HCT116 (cell line): Measurements from ENCODE around the gene PAX7. TPM values are rescaled to one million over a fixed set of nuclear protein-coding genes. Genes with fewer than 3 reads are reported as not detected.

Experiments
- ATAC-seq: fragments of 200-7000 bp; cut with Tn5 transposase; 2 replicates; pipeline ENCODE4 v1.9.1; 2020; ENCODE audit warnings: mild to moderate bottlenecking, moderate library complexity
- BruUV-seq: library from RNA; stranded (reverse); fragments of 400-500 nt; replicated peaks from 2 replicates; lab custom pipeline; 2021; lab: Mats Ljungman, UMichigan
- CTCF ChIA-PET: fragments of 300-600 bp; sonication (Branson Sonifier 250); formaldehyde crosslinking; loops from one replicate; lab custom pipeline; 2021; ENCODE audit warnings: antibody characterized with exemption; lab: Charles Lee
- POLR2A ChIA-PET: fragments of 300-600, 350-600 bp; sonication (Branson Sonifier 250); formaldehyde crosslinking; loops from one replicate; lab custom pipeline; 2021; ENCODE audit warnings: antibody characterized with exemption; lab: Charles Lee
- RAD21 ChIA-PET, 2 experiments: fragments of 300-600 bp; sonication (Branson Sonifier 250); formaldehyde crosslinking; loops; one replicate each; lab custom pipeline; 2023; ENCODE audit warnings: low total read pairs in 2 of 2; ENCODE audit not compliant: uncharacterized antibody in 2 of 2, unreplicated experiment in 2 of 2, low non-redundant PET in 1 of 2; lab: Charles Lee
- DNase-seq: peaks from one replicate; pipeline ENCODE4 v3.0.0-alpha.2; 2010; ENCODE audit warnings: low read depth, low spot score
- H2AFZ ChIP-seq: fragments of 200-600 bp; shearing (Covaris generic), sonication (generic); 2 replicates; pipeline ENCODE4 v1.6.1; 2017; ENCODE audit warnings: low read depth, mixed run types, mixed read lengths, antibody characterized with exemption, low read length; ENCODE audit not compliant: poor library complexity, severe bottlenecking
- H3K27ac ChIP-seq: 2 replicates; pipeline ENCODE4 v1.5.1; 2012; ENCODE audit warnings: low read depth, low read length
- H3K27me3 ChIP-seq: fragments of 200-600 bp; sonication (generic); 2 replicates; pipeline ENCODE4 v1.6.1; 2016; ENCODE audit warnings: mixed run types, low read length, mixed read lengths; ENCODE audit not compliant: insufficient read depth
- H3K36me3 ChIP-seq, 2 experiments: fragments of 200-500 bp in 1 of 2; fragments of 200-600 bp in 1 of 2; sonication (Bioruptor generic) in 1 of 2; sonication (generic) in 1 of 2; 2 replicates each; pipeline versions ENCODE4 v1.5.1 to v1.6.1; 2014 to 2016; ENCODE audit warnings: low read length in 2 of 2, inconsistent platforms in 1 of 2, mixed read lengths in 1 of 2, mixed run types in 1 of 2; ENCODE audit not compliant: insufficient read depth in 2 of 2, control insufficient read depth in 1 of 2
- H3K4me1 ChIP-seq, 2 experiments: fragments of 200-600 bp in 1 of 2; sonication (generic) in 1 of 2; 2 replicates each; pipeline versions ENCODE4 v1.5.1 to v1.6.1; 2012 to 2017; ENCODE audit warnings: low read length in 2 of 2, inconsistent platforms in 1 of 2, mild to moderate bottlenecking in 1 of 2, mixed read lengths in 1 of 2, mixed run types in 1 of 2, moderate library complexity in 1 of 2; ENCODE audit not compliant: insufficient read depth in 2 of 2, control insufficient read depth in 1 of 2
- H3K4me2 ChIP-seq: fragments of 200-600 bp; sonication (generic); 2 replicates; pipeline ENCODE4 v1.6.1; 2017; ENCODE audit warnings: mixed run types, low read length, mixed read lengths
- H3K4me3 ChIP-seq, 2 experiments: fragments of 200-600 bp in 1 of 2; sonication (generic) in 1 of 2; replicated peaks in 1 of 2; 2 replicates each; pipeline ENCODE4 v1.5.1; 2011 to 2016; ENCODE audit warnings: low read length in 2 of 2, control low read depth in 1 of 2, low read depth in 1 of 2, mild to moderate bottlenecking in 1 of 2, mixed read lengths in 1 of 2, mixed run types in 1 of 2
- H3K79me2 ChIP-seq: fragments of 200-600 bp; sonication (generic); 2 replicates; pipeline ENCODE4 v1.6.1; 2017; ENCODE audit warnings: mild to moderate bottlenecking, mixed run types, low read length, moderate library complexity, mixed read lengths; ENCODE audit not compliant: insufficient read depth
- H3K9ac ChIP-seq: fragments of 200-600 bp; sonication (generic); 2 replicates; pipeline ENCODE4 v1.6.1; 2016; ENCODE audit warnings: low read length, mixed read lengths
- H3K9me2 ChIP-seq: fragments of 200-600 bp; sonication (generic), shearing (Covaris generic); 2 replicates; pipeline ENCODE4 v1.6.1; 2017; ENCODE audit warnings: mixed run types, mild to moderate bottlenecking, moderate library complexity; ENCODE audit not compliant: insufficient read depth
- H3K9me3 ChIP-seq, 2 experiments: fragments of 200-500 bp in 1 of 2; fragments of 200-600 bp in 1 of 2; sonication (Bioruptor generic) in 1 of 2; sonication (generic) in 1 of 2; 2 replicates each; pipeline ENCODE4 v1.6.1; 2014 to 2017; ENCODE audit warnings: low read length in 2 of 2, mixed read lengths in 2 of 2, inconsistent platforms in 1 of 2, low read depth in 1 of 2, mild to moderate bottlenecking in 1 of 2, mixed run types in 1 of 2, moderate library complexity in 1 of 2; ENCODE audit not compliant: control insufficient read depth in 1 of 2, insufficient read depth in 1 of 2
- H4K20me1 ChIP-seq: fragments of 200-600 bp; sonication (generic), shearing (Covaris generic); 2 replicates; pipeline ENCODE4 v1.6.1; 2017; ENCODE audit warnings: mixed run types, mild to moderate bottlenecking, moderate library complexity; ENCODE audit not compliant: insufficient read depth
- CBX3 ChIP-seq: IDR thresholded peaks from 2 replicates; pipeline ENCODE4 v1.6.1; 2012; ENCODE audit warnings: low read depth
- CEBPB ChIP-seq: IDR thresholded peaks from 2 replicates; pipeline ENCODE4 v1.6.1; 2012; ENCODE audit warnings: low read depth
- EGR1 ChIP-seq: IDR thresholded peaks from 2 replicates; pipeline ENCODE4 v1.6.1; 2012; ENCODE audit warnings: low read depth
- ELF1 ChIP-seq: IDR thresholded peaks from 2 replicates; pipeline ENCODE4 v1.6.1; 2012; ENCODE audit warnings: low read depth, borderline replicate concordance
- EZH2 ChIP-seq: fragments of 200-600 bp; sonication (generic); IDR thresholded peaks from 2 replicates; pipeline ENCODE4 v1.6.1; 2017; ENCODE audit warnings: antibody characterized with exemption, mixed run types
- JUND ChIP-seq: IDR thresholded peaks from 2 replicates; pipeline ENCODE4 v1.6.1; 2012
- POLR2A ChIP-seq: IDR thresholded peaks from 2 replicates; pipeline ENCODE4 v1.7.0; 2011; ENCODE audit warnings: borderline replicate concordance; ENCODE audit not compliant: insufficient read depth, insufficient read length; ENCODE audit errors: extremely low read depth
- RAD21 ChIP-seq: IDR thresholded peaks from 2 replicates; pipeline ENCODE4 v1.6.1; 2012; ENCODE audit warnings: low read depth, mild to moderate bottlenecking
- SP1 ChIP-seq: IDR thresholded peaks from 2 replicates; pipeline ENCODE4 v1.6.1; 2012; ENCODE audit warnings: low read depth
- YY1 ChIP-seq: IDR thresholded peaks from 2 replicates; pipeline ENCODE4 v1.6.1; 2011; ENCODE audit warnings: low read length, low read depth, moderate library complexity, mild to moderate bottlenecking; ENCODE audit not compliant: insufficient replicate concordance; ENCODE audit errors: extremely low read depth
- ZFX ChIP-seq: fragments of 450-650 bp; IDR thresholded peaks from 2 replicates; pipeline ENCODE4 v1.6.1; 2017
- ZNF274 ChIP-seq: fragments of 200-500 bp; sonication (Bioruptor generic); IDR thresholded peaks from 2 replicates; pipeline ENCODE4 v1.6.1; 2014; ENCODE audit warnings: mild to moderate bottlenecking, low read depth, low read length, inconsistent platforms
- intact Hi-C: fragments of 100-400 bp; cut with micrococcal nuclease; formaldehyde crosslinking; loops from 2 replicates; pipeline ENCODE4 v1.10.0; 2022
- total RNA-seq: library from RNA; stranded (reverse); gene quantifications from one replicate; pipeline ENCODE4 v1.2.1, GENCODE V29; 2021; ENCODE audit not compliant: unreplicated experiment
- TF ChIP-seq, protein P1 (sequence below): IDR thresholded peaks from 2 replicates; pipeline ENCODE4 v1.6.1; 2012
- TF ChIP-seq, protein P2 (sequence below): IDR thresholded peaks from 2 replicates; pipeline ENCODE4 v1.6.1; 2012; ENCODE audit warnings: low read depth

The PAX7 gene
- total RNA-seq, 1 experiment from 2014 or later: not detected

DNA sequence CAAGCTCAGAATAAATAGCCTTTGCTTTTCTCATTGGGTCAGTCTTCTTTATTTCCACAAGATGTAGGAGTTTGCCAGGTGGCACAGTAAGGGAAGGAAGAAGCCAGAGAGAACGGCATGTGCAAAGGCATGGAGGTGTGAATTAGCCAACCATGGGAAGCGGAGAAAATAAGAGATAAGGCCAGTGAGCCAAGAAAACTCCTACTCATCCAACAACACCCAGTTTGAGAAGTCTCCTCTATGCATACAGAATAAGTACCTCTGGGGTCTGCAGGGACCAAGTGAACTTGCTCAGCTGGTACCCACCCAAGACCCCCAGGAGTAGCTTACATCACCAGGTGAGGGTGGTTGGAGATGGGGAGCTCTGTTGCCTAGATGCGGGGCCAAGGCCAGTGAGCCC, 162.1 kb downstream of the PAX7 start:
- CTCF ChIA-PET: no interaction called here

More for the DNA sequence above, 162.1 kb downstream of the PAX7 start:
- BruUV-seq: no TSS peak
- Histone ChIP-seq H3K4me1 (no peaks in the 10 kb centered on the region), H2AFZ (no peak overlapping the region), H4K20me1 (no peaks in the 10 kb centered on the region), H3K9me3 (no peaks in the 10 kb centered on the region), H3K9ac (no peak overlapping the region), H3K9me2 (no peaks in the 10 kb centered on the region), H3K27ac (no peak overlapping the region), H3K4me3 (no peak overlapping the region), H3K27me3 (peaks cover 30% of the 10 kb centered on the region), H3K36me3 (no peaks in the 10 kb centered on the region), H3K79me2 (no peaks in the 10 kb centered on the region), H3K4me2 (no peak overlapping the region)
- ATAC-seq: no peak
- TF ChIP-seq RAD21 (no peak), POLR2A (no peak), ELF1 (no peak), EZH2 (no peak), YY1 (no peak), ZNF274 (no peak), EGR1 (no peak), SP1 (no peak), ZFX (no peak), CEBPB (no peak), CBX3 (no peak), JUND (no peak)
- TF ChIP-seq, protein P1, sequence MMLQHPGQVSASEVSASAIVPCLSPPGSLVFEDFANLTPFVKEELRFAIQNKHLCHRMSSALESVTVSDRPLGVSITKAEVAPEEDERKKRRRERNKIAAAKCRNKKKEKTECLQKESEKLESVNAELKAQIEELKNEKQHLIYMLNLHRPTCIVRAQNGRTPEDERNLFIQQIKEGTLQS: no peak
- TF ChIP-seq, protein P2, sequence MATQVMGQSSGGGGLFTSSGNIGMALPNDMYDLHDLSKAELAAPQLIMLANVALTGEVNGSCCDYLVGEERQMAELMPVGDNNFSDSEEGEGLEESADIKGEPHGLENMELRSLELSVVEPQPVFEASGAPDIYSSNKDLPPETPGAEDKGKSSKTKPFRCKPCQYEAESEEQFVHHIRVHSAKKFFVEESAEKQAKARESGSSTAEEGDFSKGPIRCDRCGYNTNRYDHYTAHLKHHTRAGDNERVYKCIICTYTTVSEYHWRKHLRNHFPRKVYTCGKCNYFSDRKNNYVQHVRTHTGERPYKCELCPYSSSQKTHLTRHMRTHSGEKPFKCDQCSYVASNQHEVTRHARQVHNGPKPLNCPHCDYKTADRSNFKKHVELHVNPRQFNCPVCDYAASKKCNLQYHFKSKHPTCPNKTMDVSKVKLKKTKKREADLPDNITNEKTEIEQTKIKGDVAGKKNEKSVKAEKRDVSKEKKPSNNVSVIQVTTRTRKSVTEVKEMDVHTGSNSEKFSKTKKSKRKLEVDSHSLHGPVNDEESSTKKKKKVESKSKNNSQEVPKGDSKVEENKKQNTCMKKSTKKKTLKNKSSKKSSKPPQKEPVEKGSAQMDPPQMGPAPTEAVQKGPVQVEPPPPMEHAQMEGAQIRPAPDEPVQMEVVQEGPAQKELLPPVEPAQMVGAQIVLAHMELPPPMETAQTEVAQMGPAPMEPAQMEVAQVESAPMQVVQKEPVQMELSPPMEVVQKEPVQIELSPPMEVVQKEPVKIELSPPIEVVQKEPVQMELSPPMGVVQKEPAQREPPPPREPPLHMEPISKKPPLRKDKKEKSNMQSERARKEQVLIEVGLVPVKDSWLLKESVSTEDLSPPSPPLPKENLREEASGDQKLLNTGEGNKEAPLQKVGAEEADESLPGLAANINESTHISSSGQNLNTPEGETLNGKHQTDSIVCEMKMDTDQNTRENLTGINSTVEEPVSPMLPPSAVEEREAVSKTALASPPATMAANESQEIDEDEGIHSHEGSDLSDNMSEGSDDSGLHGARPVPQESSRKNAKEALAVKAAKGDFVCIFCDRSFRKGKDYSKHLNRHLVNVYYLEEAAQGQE: no peak
- RAD21 ChIA-PET: no interaction called here
- intact Hi-C loops: no loop called here
- POLR2A ChIA-PET: no interaction called here
- no peak for DNase-seq
